HG03432 (cell line): Measurements from ENCODE around the gene CAV1.
"Not testable (repeated sequence)": the region's sequence is repeated elsewhere in the genome, so short reads cannot be mapped to it uniquely, and the experiment has no call there.

Experiments
- ATAC-seq: cut with Tn5 transposase; IDR thresholded peaks from one replicate; pipeline ENCODE4 v1.9.1; 2021; ENCODE audit warnings: mild to moderate bottlenecking, moderate library complexity; ENCODE audit not compliant: unreplicated experiment

Gene CAV1

DNA sequence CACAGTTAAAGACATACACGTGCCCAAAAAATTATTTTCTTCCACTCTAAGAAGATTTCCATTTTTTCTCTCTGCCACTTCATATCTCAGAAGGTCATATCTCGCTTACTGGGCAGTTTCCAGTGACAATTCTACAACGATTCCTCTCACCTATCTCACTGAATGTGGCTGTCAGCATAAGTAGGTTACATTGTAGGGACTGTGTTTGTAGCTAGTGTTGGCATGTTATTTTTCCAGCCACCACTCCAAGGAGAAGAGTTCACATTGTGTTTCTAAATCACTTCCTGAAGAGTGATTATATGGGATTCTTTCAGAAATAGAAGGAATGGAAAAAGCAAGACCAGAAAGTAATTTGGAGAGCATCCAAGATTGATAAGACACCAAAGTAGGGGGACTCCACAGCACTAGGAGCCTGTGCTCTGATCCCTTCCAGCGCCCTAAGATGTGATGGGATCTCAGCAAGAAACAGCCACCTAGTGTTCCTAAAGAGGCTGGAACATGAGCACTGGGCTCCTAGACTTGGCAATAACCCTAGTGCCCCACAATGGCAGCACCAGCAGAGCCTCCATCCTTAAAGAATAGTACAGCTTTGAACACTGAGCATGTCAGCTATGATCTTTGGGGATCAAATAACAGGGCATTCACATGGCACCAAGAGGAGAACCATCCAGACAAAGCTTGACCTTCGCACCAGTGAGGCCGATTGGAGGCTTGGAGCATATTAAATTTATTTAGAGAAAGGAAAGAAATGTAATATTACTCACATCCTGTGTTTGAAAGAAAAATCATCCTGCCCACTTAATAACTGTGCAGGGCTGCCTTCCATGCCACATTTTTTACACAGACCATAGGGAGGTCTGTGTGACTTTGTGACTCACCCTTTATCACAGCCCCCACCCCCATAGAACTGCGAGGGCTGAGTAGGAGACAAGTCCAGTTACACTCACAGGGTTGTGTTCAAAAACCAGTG, 51.8 kb downstream of the CAV1 start:
- ATAC-seq, result peak; percentile 36

DNA sequence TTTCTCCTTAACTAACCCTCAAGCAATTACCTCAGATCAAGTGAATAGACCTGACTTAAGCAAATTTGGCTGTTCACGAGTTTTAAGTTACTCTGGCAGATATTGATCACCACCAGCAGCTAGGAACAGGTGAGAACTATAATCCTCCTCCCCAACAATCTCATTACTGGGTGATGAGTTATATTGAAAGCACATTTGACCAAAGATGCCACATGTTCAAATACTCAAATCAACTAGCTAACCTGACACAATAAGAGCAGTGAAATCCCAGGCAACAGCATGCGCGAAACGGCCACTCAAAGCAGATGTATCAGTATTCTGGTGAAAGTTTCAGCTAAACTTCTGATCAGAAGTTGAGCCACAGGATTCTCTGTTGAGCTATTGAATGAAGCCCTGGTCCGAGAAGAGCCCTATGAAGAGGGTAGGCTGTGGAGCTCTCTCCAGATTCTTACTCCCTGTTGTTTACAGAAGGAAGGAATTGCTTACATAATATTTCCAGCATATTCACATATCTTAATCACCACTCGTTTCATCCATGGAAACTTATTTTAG, 52.6 kb downstream of the CAV1 start:
- ATAC-seq, result peak; percentile 86

DNA sequence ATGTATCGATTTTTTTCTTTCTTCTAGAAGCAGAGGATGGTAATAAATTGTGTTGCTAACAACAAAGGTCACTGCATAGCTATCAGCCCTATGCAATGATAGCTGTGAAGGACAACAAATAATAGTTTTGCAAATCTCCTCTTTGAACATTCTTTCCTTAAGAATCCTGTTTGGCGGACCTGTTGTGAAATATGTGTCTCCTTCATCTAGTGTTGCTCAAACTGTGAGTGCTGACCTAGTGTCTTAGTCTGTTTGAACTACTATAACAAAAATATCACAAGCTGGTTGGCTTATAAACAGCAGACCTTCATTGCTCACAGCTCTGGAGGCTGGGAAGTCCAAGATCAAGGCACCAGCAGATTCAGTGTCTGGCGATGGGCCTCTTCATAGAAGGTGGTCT, 53.7 kb downstream of the CAV1 start:
- no peak for ATAC-seq

- no peak for ATAC-seq
Observed at GRCh38 chr7:116579322-116579721, 54.5 kb downstream of the CAV1 start.

DNA sequence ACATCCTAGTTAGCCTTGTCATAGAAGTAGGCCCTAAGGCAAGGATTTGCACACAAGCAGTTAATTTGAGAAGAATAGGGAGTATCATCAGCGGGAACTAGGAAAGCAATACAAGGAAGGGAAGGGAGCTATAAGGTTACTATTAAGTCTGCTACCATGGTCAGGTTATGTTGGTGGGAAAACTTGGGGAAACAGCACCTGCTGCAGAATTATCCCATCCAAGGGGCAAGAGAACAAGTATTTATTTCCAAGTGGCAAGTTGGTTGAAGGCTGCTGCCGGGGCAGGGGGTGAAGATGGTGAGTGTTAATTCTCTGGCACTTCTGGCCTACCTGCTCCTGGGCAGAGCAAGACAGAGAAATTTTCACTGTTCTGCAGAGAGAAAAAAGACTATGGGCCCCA, 55.0 kb downstream of the CAV1 start:
- ATAC-seq, result no peak

GRCh38 chr7:116582164-116582732, 57.4 kb downstream of the CAV1 start:
- no peak for ATAC-seq

DNA sequence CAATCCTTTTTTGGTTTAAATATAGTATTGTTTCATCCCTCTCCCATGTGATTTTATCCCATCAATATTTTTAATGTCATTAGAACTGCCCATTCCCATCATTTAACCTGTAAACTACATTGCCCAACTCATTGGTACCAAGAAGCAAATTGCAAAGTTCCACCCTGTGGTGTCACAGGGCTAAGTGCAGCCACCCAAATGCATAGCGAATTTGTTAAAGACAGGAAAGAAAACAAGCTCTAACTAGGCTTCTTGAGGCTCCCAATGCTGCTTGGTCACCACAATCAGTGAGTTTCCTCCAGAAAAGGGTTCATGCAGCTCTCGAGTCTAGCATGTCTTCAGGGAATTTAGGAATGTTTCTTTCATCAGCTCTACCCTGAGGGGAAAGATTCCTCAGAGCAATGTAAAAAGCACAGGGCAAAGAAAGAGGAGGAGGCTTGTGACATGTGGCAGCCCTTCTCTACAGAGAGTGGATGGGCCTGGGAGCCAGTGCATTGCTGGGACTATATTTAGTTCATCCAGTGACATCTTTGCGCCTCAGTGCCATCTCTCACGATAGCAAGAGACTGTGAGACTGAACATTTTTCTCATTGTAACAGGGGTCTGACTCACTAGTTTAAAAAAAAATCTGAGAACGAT, 58.1 kb downstream of the CAV1 start:
- peak; percentile 54 for ATAC-seq

GRCh38 chr7:116583653-116584052, 58.8 kb downstream of the CAV1 start:
- peak; percentile 89 for ATAC-seq

- no peak for ATAC-seq
Observed at GRCh38 chr7:116584721-116585120, 59.9 kb downstream of the CAV1 start.

DNA sequence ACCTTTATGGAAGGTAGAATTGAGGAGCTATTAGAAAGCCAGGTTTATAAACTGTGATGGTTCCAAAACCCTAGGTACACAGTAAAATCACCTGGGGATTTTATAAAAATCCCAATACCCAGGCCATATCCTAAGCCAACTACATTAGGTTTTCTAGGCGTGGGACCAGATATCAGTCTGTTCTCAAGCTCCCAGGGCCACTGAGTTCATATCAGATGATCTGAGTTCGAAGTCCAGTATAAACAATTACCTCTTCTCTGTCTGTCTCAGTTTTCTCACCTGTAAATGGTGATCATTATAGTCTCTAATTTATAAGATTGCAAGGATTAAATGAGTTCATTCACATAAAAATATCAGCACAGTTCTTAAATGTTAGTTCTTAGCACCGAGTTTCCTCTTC, 60.6 kb downstream of the CAV1 start:
- ATAC-seq, result no peak

GRCh38 chr7:116585967-116586366, 61.1 kb downstream of the CAV1 start:
- no peak for ATAC-seq

- not testable (repeated sequence) for ATAC-seq
Observed at GRCh38 chr7:116587200-116587599, 62.4 kb downstream of the CAV1 start.

- ATAC-seq, result peak; percentile 68
Observed at GRCh38 chr7:116588225-116588624, 63.4 kb downstream of the CAV1 start.

- peak; percentile 32 for ATAC-seq
Observed at GRCh38 chr7:116588641-116589594, 64.1 kb downstream of the CAV1 start.

DNA sequence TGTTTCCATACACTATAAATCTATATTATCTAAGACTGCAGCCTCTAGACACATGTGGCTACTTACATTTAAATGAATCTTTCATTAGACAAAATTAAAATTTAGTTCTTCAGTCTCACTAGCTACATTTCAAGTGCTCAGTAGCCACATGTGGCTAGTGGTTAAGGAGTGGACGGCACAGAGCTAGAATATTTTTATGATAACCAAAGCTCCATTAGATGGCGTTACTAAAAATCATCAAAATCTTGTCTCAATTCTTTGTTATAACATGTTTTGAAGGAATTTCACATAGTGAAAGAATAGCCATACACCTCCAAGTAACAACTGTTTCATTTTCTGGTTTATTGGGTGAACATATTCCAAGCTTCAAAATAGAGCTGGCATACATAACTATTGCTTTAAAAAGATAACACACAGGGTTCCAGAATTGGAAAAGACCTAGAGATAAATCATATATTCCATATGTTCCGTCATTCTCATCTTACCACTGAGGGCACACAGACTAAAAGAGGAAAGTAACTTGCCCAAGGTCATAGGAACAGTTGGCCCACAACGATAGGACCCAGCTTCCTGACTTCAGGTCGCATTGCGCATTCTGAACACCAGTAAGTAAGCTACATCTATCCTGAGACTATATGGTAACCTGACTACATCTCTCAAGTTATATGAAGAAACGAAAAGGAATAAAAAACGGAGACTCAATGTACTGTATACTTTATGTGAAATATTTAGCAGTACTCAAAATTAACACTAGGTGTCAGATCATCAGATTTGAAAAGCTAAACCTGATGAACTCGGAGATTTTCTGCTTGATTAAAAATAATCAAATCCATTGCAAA, 66.6 kb downstream of the CAV1 start:
- ATAC-seq, result peak; percentile 40

- no peak for ATAC-seq
Observed at GRCh38 chr7:116592041-116592355, 67.2 kb downstream of the CAV1 start.

GRCh38 chr7:116592445-116592844, 67.6 kb downstream of the CAV1 start:
- no peak for ATAC-seq

DNA sequence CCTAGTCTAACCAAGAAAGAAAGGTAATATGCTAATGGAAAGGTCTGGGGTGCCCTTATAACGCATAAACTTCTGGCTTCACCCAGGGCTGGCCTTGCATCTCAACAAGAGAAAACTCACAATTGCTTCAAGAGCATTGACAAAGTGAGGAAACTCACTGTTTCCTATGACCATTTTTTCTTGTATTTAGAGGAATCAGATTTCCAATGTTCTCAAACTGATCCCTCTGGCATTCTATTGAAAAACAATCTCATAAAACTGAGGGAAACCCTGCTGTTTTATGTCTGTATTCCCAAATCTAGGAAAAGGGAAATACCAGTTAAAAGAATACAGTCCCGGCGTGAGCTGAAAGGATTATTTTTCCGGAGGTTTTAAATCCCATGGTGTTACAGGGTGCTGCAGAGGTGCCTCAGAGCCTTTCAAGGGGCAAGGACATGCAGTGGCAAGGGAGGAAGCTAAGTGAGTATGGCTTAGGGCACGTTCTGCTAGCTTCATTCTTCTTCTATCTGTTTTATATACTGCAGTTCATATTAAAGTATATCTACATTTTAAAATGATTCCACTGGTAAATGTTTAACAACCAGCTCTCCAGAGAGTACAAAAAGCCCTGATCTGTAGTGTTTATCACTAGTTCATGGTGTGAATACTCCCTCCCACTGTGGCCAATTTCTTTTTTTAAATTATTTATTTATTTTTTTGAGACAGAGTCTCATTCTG, 68.7 kb downstream of the CAV1 start:
- ATAC-seq, result no peak

- ATAC-seq, result no peak
Observed at GRCh38 chr7:116595063-116595462, 70.2 kb downstream of the CAV1 start.
